ENCODE results near the gene GABARAPL1.
"Not testable (repeated sequence)": the region's sequence is repeated elsewhere in the genome, so short reads cannot be mapped to it uniquely, and the experiment has no call there.

Gene GABARAPL1

DNA sequence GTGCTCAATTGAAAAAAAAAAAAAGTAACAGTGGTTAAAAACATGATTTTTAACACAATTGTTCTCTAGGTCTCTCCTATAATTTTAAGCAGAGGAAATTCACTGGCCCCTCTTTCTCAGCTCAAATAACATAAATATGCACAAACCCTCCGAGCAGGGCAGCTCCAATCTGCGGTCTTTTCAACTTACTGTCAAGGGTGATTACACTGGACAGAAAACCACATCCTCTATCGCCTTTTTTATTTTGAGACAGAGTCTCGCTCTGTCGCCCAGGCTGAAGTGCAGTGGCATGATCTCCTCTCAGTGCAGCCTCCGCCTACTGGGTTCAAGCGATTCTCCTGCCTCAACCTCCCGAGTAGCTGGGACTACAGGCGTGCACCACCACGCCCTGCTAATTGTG, 16.5 kb upstream of the GABARAPL1 start:
- no peak for DNase-seq

DNA sequence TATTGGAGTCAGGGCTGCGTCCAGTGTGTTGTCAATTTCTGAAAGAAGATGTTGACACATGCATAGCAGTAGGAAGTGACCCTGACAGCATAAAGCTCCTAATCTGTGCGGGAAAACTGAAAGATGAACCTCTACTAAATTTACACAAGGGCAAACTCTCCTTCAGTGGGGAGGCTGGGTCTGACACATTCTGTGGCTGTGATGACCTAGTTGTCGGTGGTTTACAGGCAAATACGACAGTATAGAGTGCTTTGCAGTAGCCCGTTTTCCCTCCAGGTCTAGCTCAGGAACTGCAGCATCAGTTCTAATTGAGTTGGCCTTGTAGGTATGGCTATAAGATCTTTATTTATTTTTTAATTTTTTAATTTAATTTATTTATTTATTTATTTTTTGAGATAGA, 14.8 kb upstream of the GABARAPL1 start:
- no peak for DNase-seq

DNA sequence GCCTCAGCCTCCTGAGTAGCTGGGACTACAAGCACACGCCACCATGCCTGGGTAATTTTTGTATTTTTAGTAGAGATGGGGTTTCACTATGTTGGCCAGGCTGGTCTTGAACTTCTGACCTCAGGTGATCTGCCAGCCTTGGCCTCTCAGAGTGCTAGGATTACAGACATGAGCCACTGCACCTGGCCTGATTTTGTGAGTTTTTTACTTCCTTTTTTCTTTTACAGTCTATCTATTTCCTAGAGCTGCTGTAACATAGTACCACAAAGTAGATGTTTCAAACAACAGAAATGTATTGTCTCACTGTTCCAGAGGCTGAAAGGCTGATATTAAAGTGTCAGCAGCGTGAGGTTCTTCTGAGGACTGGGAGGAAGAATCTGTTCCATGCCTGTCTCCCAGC, 8.2 kb upstream of the GABARAPL1 start:
- DNase-seq: not testable (repeated sequence)

DNA sequence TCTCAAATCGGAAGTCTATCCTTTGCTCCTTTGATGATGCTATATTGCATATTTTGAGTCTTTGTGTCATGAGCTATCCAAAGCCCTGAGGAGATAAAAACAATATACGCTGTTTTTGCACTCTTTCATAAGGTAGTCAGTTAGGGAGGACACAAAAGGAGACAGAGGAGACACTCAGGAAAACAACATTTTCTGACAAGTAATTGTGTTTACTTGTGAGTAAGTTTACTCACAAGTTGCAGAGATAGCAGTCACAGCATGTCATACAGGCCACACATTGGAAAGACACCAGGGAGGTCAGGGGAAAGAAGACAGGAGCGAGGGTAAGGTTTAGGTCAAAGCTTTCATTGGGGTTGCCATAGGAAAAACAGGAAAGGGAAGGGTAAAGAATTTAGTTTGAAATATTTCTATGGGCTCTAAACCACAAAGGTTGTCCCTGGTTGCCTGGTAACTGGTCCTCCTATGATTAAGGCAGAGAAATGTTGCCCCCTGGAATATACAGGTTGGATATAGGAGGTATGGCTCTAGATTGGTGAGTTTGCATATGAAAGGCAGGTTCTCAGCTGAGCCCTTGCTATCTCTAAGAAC, 7.4 kb upstream of the GABARAPL1 start:
- DNase-seq: no peak

DNA sequence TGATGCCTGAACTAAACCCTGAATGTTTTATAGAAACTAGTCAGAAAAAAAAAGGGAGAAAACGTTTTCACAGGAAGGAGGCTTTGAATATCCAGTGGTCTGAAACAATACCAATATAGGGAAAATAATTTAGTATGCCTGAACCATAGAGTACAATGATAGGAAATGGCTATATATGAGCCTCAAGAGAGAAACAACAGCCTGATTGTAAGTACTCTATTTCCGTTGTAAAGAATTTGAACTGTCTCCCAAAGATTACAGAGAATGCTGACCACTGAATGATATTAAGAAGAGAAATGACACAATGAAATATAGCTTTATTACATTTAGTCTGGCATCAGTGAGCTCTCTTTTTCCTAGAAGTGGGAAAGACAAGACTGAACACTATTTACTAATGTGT, 5.5 kb upstream of the GABARAPL1 start:
- no peak for DNase-seq

DNA sequence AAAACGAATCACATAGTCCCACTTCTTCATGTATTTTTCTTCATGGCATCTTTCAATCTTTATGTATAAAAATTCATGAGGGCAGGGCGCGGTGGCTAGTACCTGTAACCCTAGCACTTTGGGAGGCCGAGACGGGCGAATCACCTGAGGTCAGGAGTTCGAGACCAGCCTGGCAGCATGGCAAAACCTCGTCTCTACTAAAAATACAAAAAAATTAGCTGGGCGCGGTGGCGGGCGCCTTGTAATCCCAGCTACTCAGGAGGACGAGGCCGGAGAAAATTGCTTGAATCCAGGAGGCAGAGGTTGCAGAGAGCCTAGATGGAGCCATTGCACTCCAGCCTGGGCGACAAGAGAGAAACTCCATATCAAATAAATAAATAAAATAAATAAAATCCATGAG, 2.5 kb upstream of the GABARAPL1 start:
- DNase-seq: no peak

DNA sequence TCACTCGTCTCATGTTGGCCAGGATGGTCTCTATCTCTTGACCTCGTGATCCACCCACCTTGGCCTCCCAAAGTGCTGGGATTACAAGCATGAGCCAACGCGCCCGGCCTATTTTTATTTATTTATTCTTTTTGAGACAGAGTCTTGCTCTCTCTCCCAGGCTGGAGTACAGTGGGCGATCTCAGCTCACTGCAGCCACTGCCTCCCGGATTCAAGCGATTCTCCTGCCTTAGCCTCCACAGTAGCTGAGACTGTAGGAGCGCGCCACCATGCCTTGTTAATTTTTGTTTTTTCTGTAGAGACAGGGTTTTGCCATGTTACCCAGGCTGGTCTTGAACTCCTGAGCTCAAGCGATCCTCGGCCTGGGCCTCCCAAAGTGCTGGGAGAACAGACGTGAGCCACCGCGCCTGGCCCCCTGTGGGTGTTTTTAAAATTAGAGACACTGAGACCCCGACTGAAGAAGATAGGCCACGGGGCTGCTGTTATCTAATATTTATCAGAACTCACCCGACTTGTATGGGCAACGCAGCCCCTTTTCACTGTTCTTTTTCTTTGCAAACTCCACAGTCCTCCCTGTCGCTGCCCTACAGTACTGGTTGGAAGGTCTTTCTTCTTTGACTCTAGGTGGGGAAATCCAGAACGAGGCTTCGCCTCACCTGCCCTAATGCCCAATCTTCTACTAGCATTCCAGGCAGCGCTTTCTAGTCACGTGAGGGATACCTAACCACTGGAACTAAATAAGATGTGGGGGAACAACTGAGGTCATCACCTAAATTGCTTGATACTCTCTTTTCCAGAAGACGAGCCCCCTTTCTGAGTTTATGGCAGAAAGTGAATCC, 1.4 kb upstream of the GABARAPL1 start:
- peak in 1 of 56 donors; percentile 4 for DNase-seq

DNA sequence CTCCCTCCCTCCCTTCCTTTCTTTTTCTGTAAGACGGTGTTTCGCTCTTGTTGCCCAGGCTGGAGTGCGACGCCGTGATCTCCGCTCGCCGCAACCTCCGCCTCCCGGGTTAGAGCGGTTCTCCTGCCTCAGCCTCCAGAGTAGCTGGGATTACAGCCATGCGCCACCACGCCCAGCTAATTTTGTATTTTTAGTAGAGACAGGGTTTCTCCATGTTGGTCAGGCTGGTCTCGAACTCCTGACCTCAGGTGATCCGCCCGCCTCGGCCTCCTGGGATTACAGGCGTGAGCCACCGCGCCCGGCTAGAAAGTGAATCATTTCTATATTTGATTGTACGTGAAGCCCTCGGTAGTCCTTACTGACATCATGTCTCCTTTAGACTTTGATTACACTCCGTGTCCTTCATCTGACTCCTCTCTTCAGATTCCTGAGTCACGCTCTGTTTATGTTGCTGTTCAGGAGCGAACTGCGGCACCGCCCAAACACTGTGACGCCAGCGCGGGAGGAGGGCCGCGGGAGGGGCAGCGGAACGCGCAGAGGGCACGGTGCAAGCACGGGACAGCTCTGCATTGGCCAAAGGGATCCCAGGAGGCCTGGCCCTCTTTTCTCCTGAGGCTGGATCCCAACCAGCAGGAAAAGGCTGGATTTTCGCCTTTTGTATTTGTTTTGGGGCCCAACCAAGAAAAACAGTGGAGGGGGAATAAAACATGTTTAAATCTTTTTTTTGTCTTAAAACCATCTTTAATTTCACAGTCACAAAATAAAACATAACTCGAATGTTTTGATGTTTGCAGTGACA, 538 bp upstream of the GABARAPL1 start:
- peak in 55 of 56 donors; percentile 38 to 96 (median 87) for DNase-seq

DNA sequence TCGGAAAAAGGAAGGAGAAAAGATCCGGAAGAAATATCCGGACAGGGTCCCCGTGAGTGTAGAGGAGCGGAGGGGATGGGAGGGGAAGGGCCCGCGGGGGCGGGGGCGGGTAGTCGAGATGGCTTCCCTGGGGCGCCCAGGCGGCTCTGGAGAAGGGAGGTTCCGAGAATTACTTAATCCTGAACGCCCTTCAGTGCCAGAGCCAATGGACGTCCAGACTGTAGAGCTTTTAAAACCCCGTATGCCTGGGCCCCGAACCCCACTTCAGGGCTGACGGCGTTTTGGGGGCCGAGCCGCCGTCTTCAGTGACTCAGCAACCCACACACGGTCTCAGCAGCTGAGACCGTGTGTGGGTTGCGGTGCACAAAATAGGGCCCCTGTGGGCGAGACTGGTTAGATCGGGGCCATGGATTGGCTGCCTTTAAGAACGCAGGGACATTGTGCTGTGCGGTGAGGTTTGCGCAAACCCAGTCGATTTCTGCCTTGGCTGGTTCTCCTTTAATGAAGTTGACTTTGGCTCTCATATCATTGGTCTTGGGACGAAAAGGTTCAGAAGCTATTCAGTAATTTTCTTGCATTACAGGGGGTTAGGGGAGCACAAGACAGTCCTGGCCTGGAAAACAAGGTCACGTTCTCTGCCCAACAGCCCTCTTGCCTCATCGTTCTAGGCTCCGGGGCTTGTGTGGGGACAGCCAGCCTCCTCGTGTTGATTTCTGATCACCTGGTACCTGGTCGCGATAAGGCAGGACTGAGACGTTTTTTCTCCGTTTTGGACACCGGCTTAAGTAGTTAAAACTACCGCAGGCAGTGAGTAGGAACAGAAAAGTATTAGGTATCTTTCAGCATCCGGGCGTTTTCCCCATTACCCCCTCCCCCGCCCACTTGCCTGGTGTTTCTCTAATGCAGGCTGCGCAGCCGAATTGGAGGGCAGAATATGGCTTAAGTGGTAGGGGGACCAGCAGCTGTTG, 775 bp downstream of the GABARAPL1 start:
- DNase-seq: peak in 55 of 56 donors; percentile 12 to 86 (median 70)

DNA sequence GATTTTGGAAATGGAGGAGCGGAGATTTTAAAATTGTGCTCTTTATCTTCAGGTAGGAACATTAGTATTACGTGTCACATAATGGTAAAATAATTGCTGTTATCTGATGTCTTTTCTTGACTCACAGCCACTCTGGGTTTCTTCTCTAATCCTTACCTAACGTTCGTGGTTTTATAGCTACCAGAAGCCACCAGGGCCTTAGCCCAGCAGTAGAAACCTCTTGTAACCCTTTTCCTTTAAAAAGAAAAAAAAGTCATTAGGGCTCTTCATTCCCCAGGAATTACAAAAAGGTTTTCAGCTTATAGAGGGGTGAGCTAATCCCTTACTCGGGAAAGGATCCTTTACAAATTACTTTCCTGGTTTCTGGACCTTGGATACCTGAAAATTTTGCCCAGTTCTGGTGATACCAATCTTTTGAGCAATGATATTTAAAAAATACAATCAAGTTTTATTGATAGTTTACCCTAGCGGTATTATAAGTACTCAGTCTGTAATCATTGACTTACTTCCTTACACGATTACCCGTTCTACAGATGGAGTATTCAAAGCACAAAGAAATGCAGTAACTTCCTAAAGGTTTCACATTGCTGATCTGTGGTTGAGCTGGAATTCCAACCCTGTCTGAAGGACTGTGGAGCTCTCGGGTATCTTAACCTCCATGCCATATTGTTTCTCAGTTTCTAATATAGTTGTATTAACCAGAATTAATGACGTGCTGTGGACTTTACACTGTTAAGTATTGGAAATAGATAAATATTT, 1.6 kb downstream of the GABARAPL1 start:
- no peak for DNase-seq

DNA sequence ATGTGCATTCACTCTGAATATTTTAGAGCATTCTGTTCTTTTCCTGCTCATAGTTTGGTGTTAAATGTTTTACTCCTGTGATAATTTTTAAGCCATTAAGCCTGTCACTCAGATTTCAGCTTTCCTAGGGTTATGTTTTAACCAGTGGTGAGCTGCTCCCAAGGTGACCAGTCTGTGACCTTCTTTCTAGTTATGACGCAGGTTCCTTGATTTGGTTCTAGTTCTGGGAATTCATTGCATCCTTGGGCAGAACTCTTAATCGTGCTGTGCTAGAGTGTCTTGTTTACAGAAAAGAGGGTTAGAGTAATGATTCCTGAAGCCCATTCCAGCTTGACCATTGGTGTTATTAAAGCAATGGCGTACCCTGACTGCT, 2.2 kb downstream of the GABARAPL1 start:
- DNase-seq: no peak

DNA sequence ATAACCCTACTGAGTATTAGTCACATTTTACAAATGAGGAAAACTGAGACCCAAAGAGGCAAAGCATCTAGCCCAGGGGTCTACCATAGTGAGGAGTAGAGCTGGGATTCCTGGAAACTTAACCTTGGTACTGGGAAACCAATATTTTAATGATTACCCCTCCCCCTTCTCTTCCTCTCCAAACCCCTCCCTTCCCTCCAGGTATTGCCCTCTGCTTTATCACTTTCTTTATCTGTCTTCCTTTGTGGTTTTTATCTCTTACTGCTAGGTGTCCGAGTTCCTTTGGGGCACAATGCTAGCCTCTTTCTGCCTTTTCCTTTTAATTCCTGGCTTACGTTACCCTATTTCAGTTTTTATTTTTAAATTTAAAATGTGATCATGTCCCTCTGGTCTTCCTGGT, 2.8 kb downstream of the GABARAPL1 start:
- no peak for DNase-seq

DNA sequence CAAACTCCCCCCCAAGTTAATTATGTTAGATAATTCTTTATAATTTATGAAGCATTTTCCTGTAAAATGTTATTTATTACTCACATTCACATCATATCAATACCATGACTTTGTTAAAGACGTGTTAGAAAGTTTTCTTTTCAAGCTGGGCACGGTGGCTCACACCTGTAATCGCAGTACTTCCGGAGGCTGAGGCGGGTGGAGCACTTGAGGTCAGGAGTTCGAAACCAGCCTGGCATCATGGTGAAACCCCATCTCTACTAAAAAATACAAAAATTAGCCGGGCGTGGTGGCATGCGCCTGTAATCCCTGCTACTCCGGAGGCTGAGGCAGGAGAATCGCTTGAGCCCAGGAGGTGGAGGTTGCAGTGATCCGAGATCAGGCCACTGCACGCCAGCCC, 3.3 kb downstream of the GABARAPL1 start:
- not testable (repeated sequence) for DNase-seq

DNA sequence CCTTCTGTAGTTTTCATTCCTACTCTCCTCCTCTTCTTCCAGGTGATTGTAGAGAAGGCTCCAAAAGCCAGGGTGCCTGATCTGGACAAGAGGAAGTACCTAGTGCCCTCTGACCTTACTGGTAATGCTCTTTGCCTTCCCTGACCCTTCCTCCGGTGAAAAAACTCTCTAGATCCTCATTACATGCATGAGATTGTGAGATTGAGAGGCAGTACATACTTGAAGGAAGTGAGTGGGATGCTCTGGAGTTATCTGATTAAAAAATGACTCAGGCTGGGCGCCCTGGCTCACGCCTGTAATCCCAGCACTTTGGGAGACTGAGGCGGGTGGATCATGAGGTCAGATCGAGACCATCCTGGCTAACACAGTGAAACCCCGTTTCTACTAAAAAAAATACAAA, 5.3 kb downstream of the GABARAPL1 start:
- no peak for DNase-seq

DNA sequence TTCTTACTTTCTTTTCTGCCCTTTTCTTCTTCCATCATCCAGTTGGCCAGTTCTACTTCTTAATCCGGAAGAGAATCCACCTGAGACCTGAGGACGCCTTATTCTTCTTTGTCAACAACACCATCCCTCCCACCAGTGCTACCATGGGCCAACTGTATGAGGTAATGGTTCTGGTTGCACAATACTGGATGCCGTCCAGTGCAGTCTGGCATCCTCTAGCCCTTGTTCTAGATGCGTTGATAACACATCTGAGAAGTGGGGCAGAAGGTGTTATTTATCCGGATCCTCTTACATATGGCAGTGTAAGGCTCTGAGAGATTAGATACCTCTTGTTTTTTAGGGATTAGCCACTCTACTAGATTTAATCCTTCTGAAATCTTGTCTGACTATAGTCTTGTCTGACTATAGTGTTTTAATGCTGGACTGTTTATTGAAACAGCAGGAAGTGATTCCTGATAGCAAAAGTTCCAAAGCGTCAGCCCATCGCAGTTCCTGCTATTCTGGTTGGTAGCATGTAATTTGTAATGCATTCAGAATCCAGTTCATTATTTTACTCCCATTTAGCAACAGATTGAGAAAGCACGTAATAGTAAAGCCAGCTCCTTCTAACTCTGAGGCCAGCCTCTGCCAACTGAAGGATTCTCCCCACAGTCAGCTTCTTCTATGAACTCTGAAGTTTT, 7.9 kb downstream of the GABARAPL1 start:
- DNase-seq: peak in 13 of 56 donors; percentile 7 to 41 (median 23)

DNA sequence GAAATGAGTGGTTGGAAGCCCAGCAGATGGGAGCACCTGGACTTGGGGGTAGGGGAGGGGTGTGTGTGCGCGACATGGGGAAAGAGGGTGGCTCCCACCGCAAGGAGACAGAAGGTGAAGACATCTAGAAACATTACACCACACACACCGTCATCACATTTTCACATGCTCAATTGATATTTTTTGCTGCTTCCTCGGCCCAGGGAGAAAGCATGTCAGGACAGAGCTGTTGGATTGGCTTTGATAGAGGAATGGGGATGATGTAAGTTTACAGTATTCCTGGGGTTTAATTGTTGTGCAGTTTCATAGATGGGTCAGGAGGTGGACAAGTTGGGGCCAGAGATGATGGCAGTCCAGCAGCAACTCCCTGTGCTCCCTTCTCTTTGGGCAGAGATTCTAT, 9.2 kb downstream of the GABARAPL1 start:
- no peak for DNase-seq

DNA sequence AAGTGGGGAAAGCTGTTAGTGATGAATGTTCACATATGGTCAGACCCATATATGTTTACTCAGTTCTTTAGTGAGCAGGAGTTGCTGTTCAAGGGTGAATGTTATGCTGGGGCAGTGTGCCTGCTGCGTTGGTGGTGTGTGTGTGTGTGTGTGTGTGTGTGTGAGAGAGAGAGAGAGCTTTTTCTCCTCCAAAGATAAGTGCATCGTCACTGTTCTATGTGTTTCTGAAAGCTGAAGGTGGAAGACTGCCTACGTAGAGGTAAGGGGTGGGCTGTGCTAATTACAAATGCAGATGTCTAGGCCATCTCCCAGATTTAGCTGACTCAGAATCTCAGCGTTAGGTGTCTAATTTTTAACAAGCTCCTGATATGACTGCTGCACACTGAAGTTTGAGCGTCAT, 10.5 kb downstream of the GABARAPL1 start:
- peak in 18 of 56 donors; percentile 10 to 81 (median 30) for DNase-seq

DNA sequence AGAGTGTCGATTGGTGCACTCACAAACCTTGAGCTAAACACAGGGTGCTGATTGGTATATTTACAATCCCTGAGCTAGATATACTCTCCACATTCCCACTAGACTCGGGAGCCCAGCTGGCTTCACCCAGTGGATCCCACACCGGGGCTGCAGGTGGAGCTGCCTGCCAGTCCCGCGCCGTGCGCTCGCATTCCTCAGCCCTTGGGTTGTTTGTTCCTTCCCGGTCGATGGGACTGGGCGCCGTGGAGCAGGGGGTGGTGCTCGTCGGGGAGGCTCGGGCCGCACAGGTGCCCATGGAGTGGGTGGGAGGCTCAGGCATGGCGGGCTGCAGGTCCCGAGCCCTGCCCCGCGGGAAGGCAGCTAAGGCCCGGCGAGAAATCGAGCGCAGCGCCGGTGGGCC, 12.7 kb downstream of the GABARAPL1 start:
- not testable (repeated sequence) for DNase-seq

DNA sequence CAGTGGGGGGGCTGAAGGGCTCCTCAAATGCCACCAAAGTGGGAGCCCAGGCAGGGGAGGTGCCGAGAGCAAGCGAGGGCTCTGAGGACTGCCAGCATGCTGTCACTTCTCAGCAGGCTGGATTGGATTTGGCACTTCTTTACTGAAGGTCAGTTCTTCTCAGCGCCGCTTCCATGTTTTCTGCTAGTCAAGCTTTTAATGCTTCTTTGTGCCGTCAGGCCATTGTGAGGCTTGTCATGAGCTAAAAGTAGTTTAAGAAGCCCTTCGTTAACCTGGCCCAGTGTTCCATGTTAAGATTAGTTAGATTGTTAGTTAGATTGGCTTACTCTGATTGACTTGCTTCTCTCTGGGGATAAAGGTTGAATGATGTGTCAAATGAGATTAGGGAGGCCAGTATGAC, 13.4 kb downstream of the GABARAPL1 start:
- DNase-seq: no peak

DNA sequence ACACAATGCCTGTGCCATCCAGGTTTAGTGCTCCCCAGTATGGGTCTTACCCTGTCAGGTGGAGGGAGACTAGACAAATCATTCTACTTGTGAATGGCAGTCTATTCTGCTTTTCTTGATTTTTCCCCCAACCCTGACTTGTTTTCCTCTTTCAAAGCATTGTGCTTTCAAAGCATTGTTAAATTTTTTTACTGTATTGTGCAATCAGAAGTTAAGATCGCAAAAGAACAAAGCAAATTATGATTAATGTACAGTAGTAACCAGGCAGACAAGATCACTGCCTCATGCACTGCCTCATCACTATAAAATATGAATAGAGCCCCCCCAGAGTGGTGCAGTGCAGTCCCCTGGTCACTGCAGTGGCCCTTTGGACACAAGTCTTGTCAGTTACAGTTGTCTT, 14.1 kb downstream of the GABARAPL1 start:
- no peak for DNase-seq

All from nucleus accumbens (tissue), 56 donors.